ENCODE measurements around the gene TMEM35B.

DNA sequence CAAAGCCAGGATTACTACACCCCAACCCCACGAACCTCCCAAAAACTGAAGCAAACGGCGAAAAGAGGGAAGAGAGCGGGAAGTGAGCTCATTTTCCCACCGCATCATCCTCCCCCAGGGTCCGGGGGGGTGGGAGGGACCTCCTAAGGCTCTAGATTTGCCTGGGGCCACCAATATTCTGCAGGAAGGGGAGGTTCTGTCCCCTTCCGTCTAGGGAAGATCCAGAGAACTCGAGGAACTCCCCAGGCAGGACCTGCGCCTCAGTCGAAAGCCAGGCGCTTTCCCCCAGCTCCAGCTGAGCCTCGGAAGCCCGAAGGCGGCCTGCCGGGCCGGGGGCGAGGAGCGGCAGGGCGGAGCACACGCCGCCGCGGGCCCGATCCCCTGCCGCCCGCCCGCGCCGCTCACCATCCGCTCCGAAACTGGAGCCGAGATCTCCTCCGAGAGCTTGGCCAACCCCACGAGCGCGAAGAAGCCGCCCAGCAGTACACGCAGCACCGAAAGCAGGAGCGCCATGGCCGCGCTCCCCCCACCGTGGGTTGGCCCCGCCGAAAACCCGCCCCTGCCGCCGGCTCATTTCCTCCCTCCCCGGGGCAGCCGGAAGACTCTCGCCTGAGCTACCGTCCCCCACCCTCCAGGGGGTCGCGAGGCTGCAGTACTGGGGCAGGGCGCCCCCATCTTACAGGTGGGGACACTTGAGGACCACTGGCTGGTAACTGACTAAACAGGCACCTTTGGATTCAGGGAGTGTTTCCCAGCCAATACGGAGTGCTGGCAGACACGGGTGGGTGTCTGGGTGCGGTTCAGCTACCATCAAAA is at the start of gene TMEM35B:
- no peak for TF ChIP-seq CTCF (conservative IDR thresholded peaks at IDR 0.05 in 1 of 2, IDR thresholded peaks at IDR 0.05 in 1 of 2; ENCODE audit: low read depth in 1 of 2, low read length in 2 of 2)
- TF ChIP-seq EZH2 (IDR thresholded peaks at IDR 0.05; ENCODE audit: low read length, missing control alignments), result no peak
